GM12878 (cell line): Measurements from ENCODE around the gene TMEM38A.

Experiments
- BRCA1 ChIP-seq: IDR thresholded peaks from 2 replicates; pipeline ENCODE4 v1.6.1; 2011; ENCODE audit warnings: low read depth, low read length, improper control_type of control experiment
- EP300 ChIP-seq, 2 experiments: fragments of 150-350 bp in 1 of 2; IDR thresholded peaks; 2 replicates each; pipeline ENCODE4 v1.6.1; 2011 to 2012; ENCODE audit warnings: low read depth in 2 of 2, low read length in 2 of 2, borderline replicate concordance in 1 of 2, improper control_type of control experiment in 1 of 2, inconsistent platforms in 1 of 2; ENCODE audit not compliant: control insufficient read depth in 1 of 2
- FOS ChIP-seq: IDR thresholded peaks from 3 replicates; pipeline ENCODE4 v1.6.1; 2011; ENCODE audit warnings: borderline replicate concordance; ENCODE audit not compliant: insufficient read length; ENCODE audit errors: extremely low read depth
- GATAD2B ChIP-seq: fragments of 450-650 bp; conservative IDR thresholded peaks from 2 replicates; pipeline ENCODE4 v1.6.1; 2017; ENCODE audit warnings: low read depth, mild to moderate bottlenecking, moderate library complexity
- POLR2A ChIP-seq: IDR thresholded peaks from 2 replicates; pipeline ENCODE4 v1.6.1; 2011; ENCODE audit warnings: low read depth, mild to moderate bottlenecking, low read length
- SP1 ChIP-seq: IDR thresholded peaks from one replicate; pipeline ENCODE4 v1.6.1; 2011; ENCODE audit warnings: low read depth, low read length
- TF ChIP-seq, protein P1 (sequence below), 3 experiments: IDR thresholded peaks in 2 of 3; conservative IDR thresholded peaks in 1 of 3; 2 replicates each; pipeline ENCODE4 v1.5.1; 2011; ENCODE audit warnings: low read depth in 3 of 3, low read length in 3 of 3, mild to moderate bottlenecking in 3 of 3, control low read depth in 2 of 3, moderate library complexity in 2 of 3, inconsistent platforms in 1 of 3, mixed read lengths in 1 of 3; ENCODE audit not compliant: control insufficient read depth in 2 of 3, insufficient read depth in 1 of 3; ENCODE audit errors: extremely low read depth in 1 of 3
- TF ChIP-seq, protein P2 (sequence below): fragments of 450-650 bp; IDR thresholded peaks from 2 replicates; pipeline ENCODE4 v1.6.1; 2014; ENCODE audit warnings: mild to moderate bottlenecking
- TF ChIP-seq, protein P3 (sequence below): IDR thresholded peaks from 2 replicates; pipeline ENCODE4 v1.6.1; 2012; ENCODE audit warnings: low read depth, low read length, improper control_type of control experiment

DNA sequence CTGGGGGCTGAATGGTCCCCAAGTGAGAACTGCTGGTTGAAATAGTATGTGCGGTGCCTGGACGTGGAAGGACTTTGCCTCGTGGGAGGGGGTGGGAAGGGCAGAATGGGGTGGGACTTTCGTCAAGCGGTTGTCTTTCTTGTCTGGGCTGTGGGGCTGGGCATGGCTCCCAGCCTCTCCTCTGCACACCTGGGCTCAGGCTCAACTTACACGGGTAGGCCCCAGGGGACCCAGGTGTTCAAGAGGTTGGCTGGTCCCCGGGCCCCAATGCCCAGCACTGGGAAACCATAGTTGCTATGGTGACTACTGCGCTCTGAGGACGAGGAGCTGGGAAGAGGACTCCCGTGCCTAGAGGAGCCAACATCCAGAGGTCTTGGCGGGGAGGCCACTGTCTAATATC lies 66.0 kb downstream of the TMEM38A start:
- TF ChIP-seq EP300 (IDR thresholded peaks at IDR 0.05; ENCODE audit: borderline replicate concordance in 1 of 2, control insufficient read depth in 1 of 2, low read depth in 2 of 2, low read length in 2 of 2) = no peak
- TF ChIP-seq, protein P1, sequence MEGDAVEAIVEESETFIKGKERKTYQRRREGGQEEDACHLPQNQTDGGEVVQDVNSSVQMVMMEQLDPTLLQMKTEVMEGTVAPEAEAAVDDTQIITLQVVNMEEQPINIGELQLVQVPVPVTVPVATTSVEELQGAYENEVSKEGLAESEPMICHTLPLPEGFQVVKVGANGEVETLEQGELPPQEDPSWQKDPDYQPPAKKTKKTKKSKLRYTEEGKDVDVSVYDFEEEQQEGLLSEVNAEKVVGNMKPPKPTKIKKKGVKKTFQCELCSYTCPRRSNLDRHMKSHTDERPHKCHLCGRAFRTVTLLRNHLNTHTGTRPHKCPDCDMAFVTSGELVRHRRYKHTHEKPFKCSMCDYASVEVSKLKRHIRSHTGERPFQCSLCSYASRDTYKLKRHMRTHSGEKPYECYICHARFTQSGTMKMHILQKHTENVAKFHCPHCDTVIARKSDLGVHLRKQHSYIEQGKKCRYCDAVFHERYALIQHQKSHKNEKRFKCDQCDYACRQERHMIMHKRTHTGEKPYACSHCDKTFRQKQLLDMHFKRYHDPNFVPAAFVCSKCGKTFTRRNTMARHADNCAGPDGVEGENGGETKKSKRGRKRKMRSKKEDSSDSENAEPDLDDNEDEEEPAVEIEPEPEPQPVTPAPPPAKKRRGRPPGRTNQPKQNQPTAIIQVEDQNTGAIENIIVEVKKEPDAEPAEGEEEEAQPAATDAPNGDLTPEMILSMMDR (IDR thresholded peaks at IDR 0.05 in 2 of 3, conservative IDR thresholded peaks at IDR 0.05 in 1 of 3; ENCODE audit: control insufficient read depth in 2 of 3, extremely low read depth in 1 of 3, insufficient read depth in 1 of 3, low read depth in 3 of 3, low read length in 3 of 3) = no peak
- TF ChIP-seq GATAD2B = no peak
- TF ChIP-seq POLR2A = no peak
- no peak for TF ChIP-seq SP1
- no peak for TF ChIP-seq BRCA1
- TF ChIP-seq, protein P2, sequence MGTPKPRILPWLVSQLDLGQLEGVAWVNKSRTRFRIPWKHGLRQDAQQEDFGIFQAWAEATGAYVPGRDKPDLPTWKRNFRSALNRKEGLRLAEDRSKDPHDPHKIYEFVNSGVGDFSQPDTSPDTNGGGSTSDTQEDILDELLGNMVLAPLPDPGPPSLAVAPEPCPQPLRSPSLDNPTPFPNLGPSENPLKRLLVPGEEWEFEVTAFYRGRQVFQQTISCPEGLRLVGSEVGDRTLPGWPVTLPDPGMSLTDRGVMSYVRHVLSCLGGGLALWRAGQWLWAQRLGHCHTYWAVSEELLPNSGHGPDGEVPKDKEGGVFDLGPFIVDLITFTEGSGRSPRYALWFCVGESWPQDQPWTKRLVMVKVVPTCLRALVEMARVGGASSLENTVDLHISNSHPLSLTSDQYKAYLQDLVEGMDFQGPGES = no peak
- TF ChIP-seq, protein P3, sequence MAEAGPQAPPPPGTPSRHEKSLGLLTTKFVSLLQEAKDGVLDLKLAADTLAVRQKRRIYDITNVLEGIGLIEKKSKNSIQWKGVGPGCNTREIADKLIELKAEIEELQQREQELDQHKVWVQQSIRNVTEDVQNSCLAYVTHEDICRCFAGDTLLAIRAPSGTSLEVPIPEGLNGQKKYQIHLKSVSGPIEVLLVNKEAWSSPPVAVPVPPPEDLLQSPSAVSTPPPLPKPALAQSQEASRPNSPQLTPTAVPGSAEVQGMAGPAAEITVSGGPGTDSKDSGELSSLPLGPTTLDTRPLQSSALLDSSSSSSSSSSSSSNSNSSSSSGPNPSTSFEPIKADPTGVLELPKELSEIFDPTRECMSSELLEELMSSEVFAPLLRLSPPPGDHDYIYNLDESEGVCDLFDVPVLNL = no peak
- TF ChIP-seq FOS = no peak
